ENCODE measurements around the gene PTH1R.
A peak's percentile ranks its signal among the peaks of the same experiment; 100 is the strongest.

The PTH1R gene

DNA sequence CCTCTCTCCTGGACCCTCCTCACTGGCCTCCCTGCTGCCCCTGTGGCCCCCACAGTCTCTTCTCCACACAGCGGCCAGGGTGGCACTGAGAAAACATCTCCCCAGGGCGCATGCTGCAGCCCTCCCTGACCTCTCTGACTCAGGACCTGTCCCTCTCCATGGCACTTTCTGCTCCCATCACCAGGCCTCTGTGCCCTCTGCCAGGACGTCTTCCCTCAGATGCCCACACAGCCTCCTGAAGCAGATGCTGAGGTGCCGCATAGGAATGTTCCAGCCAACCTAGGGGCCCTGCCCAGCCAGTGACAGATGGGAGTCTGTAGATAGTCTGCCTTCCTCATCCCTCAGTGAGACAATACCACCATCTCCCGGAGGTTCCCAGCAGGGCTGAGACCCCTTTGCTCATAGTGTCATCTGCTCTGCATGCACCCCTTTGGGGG is 22.9 kb upstream of the PTH1R start:
- TF ChIP-seq, protein P1, sequence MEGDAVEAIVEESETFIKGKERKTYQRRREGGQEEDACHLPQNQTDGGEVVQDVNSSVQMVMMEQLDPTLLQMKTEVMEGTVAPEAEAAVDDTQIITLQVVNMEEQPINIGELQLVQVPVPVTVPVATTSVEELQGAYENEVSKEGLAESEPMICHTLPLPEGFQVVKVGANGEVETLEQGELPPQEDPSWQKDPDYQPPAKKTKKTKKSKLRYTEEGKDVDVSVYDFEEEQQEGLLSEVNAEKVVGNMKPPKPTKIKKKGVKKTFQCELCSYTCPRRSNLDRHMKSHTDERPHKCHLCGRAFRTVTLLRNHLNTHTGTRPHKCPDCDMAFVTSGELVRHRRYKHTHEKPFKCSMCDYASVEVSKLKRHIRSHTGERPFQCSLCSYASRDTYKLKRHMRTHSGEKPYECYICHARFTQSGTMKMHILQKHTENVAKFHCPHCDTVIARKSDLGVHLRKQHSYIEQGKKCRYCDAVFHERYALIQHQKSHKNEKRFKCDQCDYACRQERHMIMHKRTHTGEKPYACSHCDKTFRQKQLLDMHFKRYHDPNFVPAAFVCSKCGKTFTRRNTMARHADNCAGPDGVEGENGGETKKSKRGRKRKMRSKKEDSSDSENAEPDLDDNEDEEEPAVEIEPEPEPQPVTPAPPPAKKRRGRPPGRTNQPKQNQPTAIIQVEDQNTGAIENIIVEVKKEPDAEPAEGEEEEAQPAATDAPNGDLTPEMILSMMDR (conservative IDR thresholded peaks at IDR 0.05; ENCODE audit: low read depth, low read length): no peak
- H3K4me3 ChIP-seq (ENCODE audit: low read length): no peak overlapping the region
- DNase-seq (ENCODE audit: low read depth): no peak

DNA sequence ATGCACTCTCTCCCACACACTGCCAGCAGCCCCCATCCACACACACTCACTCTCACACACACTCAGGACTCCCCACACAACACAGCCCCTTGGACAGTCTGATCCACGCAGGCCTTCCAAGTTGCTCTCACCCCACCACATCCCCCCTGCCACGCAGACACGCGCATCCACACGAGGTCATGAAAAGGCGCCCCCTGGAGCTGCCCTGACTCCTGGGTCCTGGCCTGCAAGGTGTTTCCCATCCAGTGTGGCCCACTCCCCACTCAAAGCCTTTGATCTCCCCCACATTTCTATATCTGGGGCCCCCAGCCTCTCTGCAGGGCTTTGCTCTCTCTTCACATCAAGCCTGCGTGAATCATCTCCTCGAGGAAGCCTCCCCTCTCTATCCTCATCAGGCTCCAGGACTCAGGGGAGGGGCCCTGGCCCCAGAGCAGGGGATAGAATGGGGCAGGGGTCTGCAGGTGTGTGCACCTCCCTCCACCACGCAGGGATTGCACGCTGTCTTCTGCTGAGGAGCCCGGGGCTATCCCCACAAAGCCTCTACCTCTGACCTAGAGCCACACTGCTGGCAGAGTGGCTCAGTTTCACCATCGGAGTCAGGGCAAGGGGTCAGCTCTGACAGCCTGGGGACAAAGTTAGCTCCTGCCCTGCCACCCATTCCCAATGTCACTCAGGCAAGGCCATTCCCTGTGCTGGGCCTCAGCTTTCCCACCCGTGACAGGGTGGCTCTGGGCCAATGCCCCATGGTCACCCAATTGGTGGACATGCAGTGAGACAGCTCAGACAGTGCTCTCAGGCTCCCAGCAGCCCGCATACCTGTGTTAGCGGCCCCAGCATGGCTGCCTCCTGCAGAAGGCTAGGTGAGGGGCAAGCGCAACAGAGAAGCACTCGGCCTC is 20.7 kb upstream of the PTH1R start:
- DNase-seq (ENCODE audit: low read depth): no peak
- H3K4me3 ChIP-seq (ENCODE audit: low read length): no peak overlapping the region
- TF ChIP-seq, protein P1 (conservative IDR thresholded peaks at IDR 0.05; ENCODE audit: low read depth, low read length): no peak

DNA sequence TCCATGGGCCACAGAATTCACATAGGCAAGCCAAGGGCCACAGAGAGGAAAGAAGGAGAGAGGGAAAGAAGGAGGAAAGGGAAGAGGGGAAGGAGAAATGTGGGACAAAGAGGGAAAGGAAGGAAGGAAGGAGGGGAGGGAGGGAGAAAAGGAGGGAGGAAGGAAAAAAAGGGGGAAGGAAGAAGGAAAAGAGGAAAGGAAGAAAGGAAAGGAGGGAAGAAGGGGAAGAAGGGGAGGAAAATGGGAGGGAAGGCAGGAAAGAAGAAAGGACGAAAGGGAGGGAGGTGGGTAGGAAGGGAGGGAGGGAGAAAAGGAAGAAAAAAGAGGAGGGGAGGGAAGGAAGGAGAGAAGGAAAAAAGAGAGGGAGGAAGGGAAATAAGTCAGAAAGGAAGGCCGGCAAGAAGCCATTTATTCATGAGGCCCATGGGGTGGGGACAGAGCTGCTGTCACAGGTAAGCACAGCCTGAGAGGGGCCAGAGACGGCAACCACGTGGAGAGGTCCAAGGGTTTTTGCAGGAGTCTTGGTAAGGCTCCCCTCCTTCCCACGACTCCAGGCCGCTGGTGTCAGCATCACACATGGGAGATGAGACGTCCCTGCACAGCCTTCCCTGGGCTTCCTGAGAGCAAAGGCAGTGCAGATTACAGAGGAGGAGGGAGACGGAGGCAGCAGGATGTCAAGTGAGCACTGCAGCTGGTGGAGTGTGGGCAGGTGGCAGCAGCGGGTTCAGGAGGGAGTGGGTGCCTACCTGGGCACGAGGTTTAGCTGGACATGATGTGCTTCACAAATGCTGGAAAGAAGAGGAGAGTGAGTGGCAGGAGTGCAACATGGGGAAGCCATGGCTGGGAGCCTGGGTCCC is 19.8 kb upstream of the PTH1R start:
- DNase-seq (ENCODE audit: low read depth): no peak
- no peak overlapping the region for H3K4me3 ChIP-seq (ENCODE audit: low read length)
- TF ChIP-seq, protein P1 (conservative IDR thresholded peaks at IDR 0.05; ENCODE audit: low read depth, low read length): no peak

- TF ChIP-seq, protein P1 (conservative IDR thresholded peaks at IDR 0.05; ENCODE audit: low read depth, low read length): no peak
These were observed 19.1 kb upstream of the PTH1R start for GRCh38 chr3:46858456-46858855.

GRCh38 chr3:46859001-46859710 is 18.4 kb upstream of the PTH1R start:
- DNase-seq (ENCODE audit: low read depth): no peak
- TF ChIP-seq, protein P1 (conservative IDR thresholded peaks at IDR 0.05; ENCODE audit: low read depth, low read length): no peak
- H3K4me3 ChIP-seq (ENCODE audit: low read length): no peak overlapping the region

More at GRCh38 chr3:46858456-46858855, 19.1 kb upstream of the PTH1R start:
- no peak for DNase-seq (ENCODE audit: low read depth)
- H3K4me3 ChIP-seq (ENCODE audit: low read length): no peak overlapping the region

DNA sequence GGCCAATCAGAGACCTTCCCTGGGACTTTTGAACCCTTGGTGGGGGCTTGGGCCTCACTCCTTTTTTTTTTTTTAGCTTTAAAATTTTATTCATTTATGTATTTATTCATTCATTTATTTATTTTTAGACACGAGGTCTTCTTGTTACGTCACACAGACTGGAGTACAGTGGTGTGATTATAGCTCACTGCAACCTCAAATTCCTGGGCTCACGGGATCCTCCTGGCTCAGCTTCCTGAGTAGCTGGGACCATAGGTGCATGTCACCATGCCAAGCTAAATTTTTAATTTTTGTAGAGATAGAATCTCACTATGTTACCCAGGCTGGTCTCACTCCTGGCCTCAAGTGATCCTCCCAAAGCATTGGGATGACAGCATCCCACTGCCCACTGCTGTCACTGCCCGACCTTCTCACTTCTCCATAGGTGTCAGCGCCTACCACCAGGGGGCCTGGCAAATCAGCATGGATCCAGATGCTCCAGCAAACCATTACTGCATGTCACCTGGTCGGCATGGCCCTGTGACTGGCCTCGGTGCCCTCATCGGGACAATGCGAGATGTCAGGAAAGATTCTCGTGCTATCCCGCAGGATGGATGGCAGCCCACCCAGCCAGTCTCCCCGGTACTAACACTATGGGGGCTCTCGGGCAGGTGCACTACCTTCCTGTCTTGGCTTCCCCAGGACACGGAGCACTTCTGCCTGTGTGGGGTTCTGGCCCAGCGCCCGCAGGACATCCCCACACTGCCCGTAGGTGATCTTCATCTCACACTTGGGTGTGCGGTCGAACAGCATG is 17.3 kb upstream of the PTH1R start:
- H3K4me3 ChIP-seq (ENCODE audit: low read length): no peak overlapping the region
- DNase-seq (ENCODE audit: low read depth): no peak
- TF ChIP-seq, protein P1 (conservative IDR thresholded peaks at IDR 0.05; ENCODE audit: low read depth, low read length): peak; percentile 70
